ENCODE measurements around the gene DHRS7C.

Gene DHRS7C

DNA sequence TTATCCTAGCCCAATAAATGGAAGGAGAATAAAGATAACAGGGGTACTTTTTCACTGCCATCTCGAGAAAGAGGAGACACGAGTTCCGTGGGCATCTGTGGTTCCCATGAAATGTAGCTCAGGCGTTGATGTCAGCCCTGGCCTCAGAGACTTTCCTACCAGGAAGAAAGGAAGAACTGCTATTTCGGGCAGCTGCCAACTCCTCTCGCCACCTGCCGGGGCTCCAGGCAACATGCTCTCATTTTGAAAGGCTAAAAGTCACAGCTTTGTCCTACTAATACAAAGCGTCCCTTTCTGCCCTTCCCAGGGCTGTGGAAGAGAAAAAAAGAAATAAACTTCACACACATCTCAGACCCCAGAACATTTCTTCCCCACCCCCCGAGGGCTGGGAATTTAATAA lies 65.8 kb downstream of the DHRS7C start:
- H3K9me3 ChIP-seq, result no peaks in the 10 kb centered on the region
- no peaks in the 10 kb centered on the region for H3K36me3 ChIP-seq
- H3K4me3 ChIP-seq, result no peak overlapping the region
- no peak for DNase-seq
- H3K27me3 ChIP-seq, result peaks cover 0 to 27% of the 10 kb centered on the region in 2 donors
- H3K27ac ChIP-seq, result no peak overlapping the region
- intact Hi-C loops (cut with DNase I; ENCODE audit: low total_unique reads), result no loop called here
- H3K4me1 ChIP-seq, result no peaks in the 10 kb centered on the region
- TF ChIP-seq, protein P1, sequence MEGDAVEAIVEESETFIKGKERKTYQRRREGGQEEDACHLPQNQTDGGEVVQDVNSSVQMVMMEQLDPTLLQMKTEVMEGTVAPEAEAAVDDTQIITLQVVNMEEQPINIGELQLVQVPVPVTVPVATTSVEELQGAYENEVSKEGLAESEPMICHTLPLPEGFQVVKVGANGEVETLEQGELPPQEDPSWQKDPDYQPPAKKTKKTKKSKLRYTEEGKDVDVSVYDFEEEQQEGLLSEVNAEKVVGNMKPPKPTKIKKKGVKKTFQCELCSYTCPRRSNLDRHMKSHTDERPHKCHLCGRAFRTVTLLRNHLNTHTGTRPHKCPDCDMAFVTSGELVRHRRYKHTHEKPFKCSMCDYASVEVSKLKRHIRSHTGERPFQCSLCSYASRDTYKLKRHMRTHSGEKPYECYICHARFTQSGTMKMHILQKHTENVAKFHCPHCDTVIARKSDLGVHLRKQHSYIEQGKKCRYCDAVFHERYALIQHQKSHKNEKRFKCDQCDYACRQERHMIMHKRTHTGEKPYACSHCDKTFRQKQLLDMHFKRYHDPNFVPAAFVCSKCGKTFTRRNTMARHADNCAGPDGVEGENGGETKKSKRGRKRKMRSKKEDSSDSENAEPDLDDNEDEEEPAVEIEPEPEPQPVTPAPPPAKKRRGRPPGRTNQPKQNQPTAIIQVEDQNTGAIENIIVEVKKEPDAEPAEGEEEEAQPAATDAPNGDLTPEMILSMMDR (IDR thresholded peaks at IDR 0.05), result no peak

Data from tibial artery (tissue), 4 donors.